ENCODE data around the gene OR9G1.

- TF ChIP-seq CTCF (IDR thresholded peaks at IDR 0.05) (no peak), POLR2A (IDR thresholded peaks at IDR 0.05) (no peak)
These were observed 52.6 kb downstream of the OR9G1 start for GRCh38 chr11:56751480-56751879.
